ENCODE measurements around the gene CAGE1.
"Not testable (repeated sequence)": the region's sequence is repeated elsewhere in the genome, so short reads cannot be mapped to it uniquely, and the experiment has no call there.

CAGE1 gene

DNA sequence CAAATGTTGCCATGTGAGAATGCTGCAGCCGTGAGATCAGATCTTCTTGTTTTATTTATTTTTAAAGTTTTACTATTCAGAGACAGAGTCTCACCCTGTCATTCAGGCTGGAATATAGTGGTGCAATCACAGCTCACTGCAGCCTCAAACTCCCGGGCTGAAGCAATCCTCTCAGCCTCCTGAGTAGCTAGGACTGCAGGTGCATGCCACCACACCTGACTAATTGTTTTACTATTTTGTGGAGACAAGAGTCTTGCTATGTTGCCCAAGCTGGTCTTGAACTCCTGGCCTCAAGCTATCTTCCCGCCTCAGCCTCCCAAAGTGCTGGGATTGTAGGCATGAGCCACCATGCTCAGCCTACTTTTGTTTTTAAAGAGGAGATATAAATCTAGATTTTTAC is 54.0 kb downstream of the CAGE1 start:
- no peak for DNase-seq

DNA sequence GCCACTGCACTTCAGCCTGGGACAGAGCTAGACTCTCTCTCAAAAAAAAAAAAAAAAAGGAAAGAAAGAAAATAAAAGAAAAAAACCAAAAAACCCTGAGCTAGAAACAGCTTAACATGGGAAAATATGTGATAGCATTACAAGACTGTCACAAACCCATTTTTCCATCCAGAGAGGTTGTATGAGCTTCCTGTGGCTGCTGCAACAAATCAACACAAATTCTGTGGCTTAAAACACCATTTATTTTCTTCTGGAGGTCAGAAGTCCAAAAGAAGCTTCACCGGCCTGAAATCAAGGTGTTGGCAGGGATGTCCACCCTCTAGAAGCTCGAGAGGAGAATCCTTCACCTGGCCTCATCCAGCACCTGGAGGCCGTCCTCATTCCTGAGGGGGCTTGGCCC is 54.9 kb downstream of the CAGE1 start:
- DNase-seq: no peak

DNA sequence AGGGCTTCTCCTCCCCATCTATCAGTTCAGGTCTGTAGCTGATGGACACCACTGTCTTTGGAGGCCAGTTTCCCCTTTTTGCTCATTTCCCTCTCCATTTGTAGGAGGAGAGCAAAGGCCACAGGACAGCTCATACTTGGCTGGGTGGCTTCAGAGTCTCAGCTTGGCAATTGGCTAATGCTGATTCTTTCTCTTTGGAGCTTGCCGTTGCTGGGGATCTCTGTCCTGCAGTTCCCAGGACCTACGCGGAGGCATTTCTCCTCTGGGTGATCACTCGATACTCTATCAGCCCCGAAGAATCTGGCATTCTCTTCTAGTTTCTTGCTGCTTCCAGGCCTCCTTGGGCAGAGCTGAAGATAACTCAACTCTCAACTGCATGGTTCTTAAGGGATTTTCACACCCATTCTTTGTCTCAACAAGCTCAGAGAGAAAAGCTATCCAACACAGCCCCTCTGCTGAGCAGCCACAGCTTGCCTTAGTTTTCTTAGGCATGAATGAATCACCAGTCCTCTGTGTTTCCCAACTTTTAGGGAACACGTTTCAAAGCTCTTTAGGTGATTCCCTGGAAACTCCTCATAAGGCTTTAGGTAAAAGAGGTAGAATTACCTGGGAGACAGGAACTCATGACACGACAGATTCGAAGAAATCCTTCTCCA is 57.3 kb downstream of the CAGE1 start:
- no peak for DNase-seq

DNA sequence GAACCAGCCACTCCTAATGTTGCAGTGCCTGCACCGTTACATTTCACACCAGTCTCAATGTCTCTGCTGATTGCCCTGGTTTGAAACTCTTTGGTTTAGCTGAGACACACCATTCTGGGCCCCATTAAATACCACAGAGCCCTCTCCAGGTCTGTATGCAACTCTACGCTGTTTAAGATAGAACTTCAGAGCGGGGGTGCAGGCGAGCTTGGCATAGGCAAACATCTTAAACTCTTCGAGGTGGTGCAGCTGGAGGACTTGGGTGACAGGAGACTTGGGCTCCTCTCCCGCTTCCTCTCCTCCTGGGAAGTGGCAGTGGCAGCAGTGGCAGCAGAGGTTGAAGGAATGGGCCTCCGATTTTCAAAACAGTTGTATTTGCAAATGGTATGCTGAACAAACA is 58.1 kb downstream of the CAGE1 start:
- DNase-seq: no peak

DNA sequence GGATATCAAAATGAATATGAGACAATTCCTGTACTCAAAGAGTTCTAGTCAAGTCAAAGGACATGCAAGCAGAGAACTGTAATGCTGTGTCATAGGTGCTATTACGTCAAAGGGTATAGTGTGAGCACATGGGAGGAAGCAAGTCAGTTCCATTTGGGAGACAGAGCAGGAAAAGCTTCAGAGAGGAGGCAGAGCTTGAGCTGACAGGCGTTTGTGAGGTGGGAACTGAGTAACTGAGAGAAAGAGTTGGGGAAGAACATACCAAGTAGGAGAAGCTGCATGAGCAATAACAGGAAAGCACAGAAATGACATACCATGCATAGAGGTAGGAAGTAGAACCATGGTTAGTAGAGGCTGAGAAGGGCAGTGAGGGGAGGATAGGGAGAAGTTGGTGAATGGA is 61.3 kb downstream of the CAGE1 start:
- no peak for DNase-seq

DNA sequence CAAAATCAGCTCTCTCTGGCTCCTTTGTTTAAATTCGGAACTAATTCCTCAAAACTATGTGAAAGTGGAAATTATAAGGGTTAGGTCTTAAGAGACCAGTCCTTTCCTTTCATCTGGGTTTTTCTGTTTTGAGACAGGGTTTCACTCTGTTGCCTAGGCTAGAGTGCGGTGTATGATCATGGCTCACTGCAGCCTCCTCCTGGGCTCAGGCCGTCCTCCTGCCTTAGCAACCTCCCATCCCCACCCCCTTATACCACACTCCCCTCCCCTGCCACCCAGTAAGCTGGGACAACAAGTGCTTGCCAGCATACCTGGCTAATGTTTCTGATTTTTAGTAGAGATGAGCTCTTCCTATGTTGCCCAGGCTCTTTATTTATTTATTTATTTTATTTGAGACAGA is 63.8 kb downstream of the CAGE1 start:
- no peak for DNase-seq

DNA sequence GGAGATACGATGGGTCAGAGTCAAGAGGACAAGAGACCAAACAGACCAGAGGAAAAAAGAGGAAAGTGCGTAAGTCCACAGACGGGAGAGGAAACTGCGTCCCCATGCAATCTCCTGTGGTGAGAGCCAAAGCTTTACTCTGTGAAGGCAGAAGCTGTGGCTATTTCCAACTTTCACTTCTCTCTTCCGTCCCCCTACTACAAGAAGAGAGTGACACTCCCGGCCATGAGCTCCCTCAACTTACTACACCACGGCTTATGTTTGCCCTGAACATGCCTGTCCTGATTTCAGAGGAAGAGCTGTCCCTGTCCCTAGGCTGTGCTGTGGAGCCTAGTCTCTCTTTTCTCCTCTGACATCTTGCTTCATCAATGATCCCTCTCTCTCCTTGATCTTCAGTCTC is 65.0 kb downstream of the CAGE1 start:
- peak; percentile 36 for DNase-seq

DNA sequence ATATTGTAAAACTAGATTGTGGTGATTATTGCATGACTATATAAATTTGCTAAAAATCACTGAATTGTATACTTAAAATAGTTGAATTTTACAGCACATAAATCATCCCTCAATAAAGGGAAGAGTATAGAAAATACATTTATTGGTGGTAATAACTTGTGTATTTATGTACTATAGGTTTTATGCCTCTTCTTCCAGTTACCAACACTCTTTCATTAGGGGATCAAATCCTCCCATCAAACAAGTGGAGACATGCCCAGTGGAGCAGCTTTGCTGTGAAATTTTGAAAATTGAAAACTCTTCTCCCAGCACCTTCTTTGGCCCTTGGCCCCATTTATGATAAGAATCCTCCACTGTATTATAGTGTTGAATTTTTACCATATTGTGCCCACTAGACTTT is 66.5 kb downstream of the CAGE1 start:
- no peak for DNase-seq

DNA sequence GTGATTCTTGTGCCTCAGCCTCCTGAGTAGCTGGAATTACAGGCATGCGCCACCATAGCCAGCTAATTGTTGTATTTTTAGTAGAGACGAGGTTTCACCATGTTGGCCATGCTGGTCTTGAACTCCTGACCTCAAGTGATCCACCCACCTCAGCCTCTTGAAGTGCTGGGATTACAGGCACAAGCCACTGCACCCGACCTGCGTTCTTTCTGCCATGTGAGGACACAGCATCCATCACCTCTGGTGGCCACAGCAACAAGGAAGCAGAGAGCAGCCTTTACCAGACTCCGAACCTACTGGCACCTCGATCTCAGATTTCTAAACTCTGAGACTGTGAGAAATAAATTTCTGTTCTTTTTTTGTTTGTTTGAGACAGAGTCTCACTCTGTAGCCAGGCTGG is 67.7 kb downstream of the CAGE1 start:
- not testable (repeated sequence) for DNase-seq

DNA sequence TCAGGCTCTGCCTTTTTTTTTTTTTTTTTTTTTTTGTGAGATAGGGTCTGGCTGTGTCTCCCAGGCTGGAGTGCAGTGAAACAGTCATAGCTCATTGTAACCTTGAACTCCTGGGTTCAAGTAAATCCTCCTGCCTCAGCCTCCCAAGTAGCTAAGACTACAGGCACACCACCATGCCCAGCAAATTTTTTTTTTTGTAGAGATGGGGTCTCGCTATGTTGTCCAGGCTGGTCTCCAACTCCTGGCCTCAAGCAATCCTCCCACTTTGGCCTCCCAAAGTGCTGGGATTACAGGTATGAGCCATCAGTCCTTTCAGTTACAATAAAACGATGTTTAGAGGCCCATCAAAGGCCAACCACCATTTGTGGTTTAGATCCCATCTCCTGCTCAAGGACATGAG is 70.1 kb downstream of the CAGE1 start:
- not testable (repeated sequence) for DNase-seq

DNA sequence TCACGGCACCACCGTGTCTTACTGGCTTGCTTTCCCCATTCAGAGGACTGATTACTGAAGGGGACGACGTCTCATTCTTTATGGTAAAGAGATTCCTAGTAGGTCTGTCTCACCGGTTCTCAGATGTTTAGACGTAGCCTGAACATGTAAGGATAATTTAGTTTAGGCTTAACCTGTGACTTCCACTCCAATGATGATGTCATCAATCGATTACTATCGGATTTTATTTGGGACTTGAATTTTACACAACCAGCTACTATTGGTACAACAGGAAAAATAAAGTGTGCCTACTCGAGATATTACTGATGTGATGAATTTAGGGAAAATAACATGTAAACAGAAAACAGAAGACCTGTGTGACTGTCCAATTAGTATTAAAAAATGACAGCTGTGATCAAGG is 72.0 kb downstream of the CAGE1 start:
- no peak for DNase-seq

DNA sequence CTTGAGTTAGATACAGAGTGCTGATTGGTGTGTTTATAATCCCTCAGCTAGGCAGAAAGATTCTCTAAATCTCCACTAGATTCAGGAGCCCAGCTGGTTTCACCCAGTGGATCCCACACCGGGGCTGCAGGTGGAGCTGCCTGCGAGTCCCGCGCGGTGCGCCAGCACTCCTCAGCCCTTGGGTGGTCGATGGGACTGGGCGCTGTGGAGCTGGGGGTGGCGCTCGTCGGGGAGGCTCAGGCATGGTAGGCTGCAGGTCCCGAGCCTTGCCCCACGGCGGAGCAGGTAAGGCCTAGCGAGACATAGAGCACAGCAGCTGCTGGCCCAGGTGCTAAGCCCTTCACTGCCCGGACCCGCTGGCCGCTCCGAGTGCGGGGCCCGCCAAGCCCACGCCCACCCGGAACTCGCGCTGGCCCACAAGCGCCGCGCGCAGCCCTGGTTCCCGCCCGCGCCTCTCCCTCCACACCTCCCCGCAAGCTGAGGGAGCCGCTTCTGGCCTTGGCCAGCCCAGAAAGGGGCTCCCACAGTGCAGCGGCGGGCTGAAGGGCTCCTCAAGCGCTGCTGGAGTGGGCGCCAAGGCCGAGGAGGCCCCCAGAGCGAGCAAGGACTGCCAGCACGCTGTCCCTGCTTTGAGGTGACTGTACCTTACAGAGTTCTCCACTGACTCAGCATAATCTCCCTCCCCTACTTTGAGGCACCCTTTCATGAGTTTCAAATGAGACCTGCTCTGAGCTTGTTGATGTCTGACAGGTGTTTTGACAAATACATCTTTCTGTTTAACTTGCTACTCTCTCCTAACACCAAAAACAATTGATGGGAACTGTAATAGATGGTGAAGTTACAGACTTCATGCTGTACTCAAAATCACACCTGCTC is 72.6 kb downstream of the CAGE1 start:
- no peak for DNase-seq

DNA sequence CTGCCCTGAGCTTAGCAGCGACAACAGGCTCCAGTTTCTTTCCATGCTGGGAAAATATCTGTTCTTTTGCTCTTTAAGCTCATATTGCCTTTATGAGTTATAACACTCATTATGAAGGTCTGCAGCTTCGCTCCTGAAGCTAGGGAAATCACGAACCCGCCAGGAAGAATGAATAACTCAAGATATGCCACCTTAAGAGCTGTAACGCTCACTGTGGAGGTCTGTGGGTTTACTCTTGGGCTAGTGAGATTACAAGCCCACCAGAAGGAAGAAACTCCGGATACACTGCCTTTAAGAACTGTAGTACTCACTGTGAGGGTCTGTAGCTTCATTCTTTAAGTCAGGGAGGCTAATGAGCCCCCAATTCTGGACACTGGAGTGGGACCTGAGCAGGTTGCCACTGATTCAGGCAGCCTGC is 73.6 kb downstream of the CAGE1 start:
- DNase-seq: no peak

DNA sequence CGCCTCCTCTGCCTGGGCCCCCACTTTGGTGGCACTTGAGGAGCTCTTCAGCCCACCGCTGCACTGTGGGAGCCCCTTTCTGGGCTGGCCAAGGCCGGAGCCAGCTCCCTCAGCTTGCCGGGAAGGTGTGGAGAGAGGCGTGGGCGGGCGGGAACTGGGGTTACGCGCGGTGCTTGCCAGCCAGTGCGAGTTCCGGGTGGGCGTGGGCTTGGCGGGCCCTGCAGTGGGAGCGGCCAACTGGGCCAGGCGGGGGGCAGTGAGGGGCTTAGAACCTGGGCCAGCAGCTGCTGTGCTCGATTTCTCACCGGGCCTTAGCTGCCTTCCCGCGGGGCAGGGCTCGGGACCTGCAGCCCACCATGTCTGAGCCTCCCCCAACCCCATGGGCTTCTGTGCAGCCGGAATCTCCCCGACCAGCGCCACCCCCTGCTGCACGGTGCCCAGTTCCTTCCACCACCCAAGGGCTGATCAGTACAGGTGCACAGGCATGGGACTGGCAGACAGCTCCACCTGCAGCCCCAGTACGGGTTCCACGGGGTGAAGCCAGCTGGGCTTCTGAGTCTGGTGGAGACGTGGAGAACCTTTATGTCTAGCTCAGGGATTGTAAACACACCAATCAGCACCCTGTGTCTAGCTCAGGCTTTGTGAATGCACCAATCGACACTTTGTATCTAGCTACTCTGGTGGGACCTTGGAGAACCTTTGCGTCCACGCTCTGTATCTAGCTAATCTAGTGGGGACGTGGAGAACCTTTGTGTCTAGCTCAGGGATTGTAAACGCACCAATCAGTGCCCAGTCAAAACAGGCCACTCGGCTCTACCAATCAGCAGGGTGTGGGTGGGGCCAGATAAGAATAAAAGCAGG is 74.2 kb downstream of the CAGE1 start:
- DNase-seq: not testable (repeated sequence)

DNA sequence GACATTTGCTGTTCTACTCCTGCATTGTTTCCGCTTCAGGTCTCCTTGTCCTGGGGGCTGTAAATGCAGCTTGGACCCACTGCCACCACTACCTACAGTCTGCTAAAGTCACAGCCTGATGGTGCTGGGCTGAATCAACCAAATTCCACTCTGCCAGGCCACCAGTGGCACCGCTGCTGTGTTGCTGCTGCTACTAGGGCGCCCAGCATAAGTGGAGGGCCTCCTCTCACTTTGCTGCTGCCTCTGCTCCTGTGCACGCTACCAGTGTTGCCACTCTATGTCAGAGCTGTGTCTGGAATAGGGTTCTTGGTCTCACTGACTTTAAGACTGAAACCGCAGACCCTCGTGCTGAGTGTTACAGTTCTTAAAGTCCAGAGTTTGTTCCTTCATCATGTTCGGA is 75.1 kb downstream of the CAGE1 start:
- no peak for DNase-seq

DNA sequence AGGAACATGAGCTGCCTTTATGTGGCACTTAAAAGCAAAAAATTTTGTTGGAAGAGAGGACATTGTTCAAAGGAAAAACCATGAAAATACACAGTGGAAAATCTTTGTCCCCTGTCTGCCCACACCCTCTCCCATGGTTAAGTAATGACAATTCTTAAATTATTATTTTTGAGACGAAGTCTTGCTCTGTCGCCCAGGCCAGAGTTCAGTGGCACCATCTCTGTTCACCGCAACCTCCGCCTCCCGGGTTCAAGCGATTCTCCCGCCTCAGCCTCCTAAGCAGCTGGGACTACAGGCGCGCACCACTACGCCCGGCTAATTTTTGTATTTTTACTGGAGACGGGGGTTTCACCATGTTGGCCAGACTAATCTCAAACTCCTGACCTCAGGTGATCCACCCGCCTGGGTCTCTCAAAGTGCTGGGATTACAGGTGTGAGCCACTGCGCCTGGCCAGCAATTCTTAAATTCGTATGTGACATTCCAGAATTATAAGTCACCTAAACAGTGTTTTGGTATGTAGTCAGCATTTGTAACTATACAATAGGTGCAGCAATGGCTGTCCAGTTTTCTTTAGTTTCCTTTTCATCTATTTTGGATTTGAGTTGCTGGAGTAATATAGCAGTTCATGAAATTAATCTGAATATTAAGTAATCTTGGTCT is 75.9 kb downstream of the CAGE1 start:
- no peak for DNase-seq

DNA sequence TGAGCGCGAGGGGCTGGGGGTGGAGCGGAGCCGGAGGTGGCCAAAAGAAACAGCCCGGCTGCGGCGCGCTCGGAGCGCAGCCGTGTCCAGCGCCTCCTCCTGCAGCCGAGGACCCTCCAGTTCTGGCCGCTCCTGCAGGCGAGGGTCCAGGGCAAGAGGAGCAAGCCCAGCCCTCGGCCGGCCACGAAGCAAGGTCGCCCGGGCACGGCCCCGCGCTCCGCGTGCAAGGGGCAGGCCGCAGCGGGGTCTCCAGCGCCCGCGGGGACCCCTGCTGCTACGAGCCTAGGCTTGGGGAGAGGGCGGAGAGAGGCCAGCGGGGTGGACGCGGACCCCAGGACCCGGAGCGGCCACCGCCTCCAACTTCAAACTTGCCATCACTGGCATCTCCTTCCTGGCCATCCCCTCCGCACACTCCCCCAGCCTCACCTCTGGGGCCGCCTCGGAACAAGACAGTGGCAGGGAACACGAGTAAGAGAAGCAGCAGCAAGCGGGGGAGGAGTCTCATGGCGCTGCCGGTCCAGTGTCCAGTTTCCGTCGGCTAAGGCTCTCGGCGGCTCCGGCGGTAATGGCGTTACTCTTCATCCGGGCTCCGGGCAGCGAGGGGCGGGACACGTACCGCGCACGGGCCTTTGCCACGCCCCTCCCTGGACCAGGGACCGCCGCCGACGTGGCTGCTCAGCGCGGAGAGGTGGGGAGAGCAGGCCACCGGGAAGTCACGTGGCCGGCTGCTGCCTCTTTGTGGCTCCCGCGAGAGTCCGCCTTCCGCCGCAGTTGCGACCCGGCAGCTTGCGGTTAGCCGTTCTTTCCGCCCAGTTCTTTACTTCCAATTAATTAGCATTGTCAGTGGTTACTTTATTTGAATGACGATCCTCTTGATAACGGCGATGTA is 76.7 kb downstream of the CAGE1 start, which contains the start of gene SSR1:
SSR1 (minus strand) TSS at position 584 of the 889 bp plus-strand sequence; CDS start at position 505, 79 bp downstream.
- peak; percentile 99 for DNase-seq

DNA sequence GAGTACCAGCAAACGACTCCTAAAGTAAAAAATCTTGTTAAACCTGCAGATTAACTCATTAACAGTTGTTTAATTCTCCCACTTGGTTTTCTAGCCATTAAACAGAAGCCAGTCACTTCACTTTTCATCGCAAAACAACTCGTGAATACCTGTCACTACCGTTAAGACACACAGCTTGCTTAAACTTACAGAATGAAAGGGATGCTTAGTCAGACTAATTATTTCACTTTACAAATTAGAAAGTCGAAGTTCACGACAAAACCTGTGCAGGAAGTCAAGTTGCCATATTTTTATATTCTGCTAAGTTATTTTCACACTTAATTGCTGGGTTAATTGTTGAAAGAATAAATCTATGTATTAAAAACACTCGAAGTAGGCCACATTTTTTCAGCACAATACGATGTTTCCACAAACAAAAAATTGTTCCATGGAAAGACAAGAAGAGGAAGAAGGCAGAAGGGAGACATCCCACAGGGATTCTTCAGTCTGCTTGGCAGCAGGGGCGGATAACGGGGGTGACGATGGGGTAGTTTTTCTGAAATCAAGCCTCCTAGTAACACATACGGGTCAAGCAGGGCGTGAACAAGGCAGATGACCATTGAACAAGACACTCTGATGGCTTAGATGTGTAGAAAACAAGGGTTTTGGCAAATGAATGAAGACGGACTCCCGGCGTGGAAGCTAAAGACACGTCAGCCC is 77.5 kb downstream of the CAGE1 start:
- DNase-seq: no peak

DNA sequence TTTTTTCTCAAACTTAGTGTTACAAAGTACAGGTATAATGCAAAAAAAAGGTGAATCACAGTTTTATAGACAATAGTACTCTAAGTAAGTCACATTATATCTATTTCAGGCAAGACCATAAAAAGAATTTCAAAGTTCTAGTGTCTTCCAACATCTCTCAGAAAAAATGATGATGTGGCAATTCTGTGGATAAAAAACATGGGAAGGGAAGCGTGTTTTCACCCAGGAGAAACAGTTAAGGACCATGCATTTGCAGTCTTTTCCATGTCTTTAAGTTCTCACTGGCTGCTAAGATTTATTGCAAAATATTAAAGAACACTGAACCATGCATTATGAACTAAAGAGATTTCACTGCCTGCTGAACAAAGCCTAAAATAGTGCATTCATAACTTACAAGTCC is 78.4 kb downstream of the CAGE1 start:
- DNase-seq: no peak

DNA sequence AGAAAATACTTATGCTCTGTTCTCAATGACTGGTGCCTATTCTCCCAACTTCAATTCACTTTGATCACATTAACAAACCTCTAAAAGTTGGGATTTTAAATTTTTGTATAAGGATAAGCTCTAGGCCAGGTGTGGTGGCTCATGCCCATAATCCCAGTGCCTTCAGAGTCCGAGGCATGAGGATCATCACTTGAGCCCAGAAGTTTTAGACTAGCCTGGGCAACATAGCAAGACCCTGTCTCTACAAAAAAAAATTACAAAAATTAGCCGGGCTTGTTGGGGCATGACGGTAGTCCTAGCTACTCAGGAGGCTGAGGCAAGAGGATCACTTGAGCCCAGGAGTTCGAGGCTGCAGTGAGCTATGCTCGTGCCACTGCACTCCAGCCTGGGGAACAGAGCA is 80.5 kb downstream of the CAGE1 start:
- DNase-seq: no peak

DNA sequence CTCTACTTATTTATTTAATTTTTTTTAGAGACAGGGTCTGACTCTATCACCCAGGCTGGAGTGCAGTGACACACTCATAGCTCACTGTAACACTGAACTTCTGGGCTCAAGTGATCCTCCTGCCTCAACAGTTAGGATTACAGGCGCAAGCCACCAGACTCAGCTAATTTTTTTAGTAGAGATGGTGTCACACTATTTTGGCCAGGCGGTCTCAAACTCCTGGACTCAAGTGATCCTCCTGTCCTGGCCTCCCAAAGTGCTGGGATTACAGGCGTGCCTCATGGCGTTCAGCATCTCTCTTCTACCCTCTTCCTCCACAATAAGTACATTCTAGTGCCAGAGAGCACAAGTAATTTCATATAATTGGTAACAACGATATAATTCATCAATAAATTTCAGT is 82.0 kb downstream of the CAGE1 start:
- no peak for DNase-seq

All from femur (tissue), 1 donor.